ENCODE results near the gene MBNL2.

Gene MBNL2

DNA sequence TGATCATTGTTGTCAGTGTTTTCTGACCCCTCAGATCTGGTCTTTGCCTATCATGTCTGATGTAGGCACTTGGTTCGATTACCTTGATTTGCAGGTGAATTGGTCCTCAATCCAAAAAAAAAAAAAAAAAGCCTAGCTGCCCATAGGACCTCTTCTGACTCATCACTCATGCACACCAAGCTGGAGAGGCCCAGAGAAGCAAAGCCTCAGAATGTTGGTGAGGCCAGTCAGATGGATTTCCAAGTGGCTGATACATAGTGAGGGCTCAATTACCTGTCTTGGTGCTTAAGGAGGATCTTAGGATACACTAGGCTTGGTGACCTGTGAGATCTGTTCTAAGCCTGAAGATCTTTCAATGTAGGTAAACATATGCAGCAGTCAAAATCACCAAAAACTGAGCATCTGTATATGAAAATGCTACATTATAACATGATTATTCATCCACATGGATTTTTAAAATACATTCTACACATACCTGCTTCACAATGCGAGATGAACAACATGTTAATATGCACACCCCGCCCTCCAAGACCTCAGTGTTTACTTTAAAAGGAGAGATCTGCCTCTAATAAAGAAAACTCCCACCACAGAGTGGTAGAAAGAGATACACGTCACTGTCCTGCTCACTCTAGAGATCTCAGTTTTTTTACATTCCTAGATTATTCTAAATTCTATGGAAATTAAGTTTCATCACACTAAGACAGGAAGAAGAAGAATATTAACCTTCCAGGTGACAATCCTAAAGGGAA is 132.0 kb downstream of the MBNL2 start:
- DNase-seq: no peak

DNA sequence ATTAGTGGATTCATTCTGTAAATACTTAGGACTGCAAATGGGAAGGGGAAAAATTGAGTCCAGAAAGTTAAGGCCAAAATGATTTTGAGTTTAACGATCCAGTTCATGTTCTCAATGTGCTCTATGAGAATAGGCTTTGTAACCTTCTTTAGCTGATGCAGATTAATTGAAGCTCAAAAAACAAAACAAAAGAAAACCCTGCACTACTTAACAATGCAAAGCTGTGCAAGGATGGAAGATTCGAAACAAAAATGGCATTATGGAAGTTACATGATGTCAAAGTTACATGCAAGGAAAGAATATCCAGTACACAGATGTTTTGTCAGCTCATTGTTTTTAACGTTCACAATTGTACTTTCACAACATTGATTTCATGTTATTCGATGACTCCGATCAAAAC is 132.7 kb downstream of the MBNL2 start:
- DNase-seq: no peak

DNA sequence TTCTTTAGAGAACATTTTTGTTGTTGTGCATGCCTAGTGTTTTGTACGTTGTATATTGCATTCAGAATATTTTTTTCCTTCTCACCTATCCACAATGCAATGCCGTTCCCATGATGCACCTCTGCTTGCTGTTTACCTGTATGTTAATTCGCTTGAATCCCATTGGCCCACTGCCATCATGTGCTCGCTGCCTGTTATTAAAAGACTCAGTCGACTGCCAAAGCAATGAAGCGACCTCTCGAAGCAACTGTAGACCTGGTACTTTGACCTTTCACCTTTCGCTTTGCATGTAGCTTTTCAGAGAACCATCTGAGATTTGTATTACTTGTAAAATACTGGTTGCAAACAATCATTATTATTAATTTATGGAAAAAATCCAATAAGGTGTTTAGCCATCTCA is 134.5 kb downstream of the MBNL2 start:
- DNase-seq: no peak

DNA sequence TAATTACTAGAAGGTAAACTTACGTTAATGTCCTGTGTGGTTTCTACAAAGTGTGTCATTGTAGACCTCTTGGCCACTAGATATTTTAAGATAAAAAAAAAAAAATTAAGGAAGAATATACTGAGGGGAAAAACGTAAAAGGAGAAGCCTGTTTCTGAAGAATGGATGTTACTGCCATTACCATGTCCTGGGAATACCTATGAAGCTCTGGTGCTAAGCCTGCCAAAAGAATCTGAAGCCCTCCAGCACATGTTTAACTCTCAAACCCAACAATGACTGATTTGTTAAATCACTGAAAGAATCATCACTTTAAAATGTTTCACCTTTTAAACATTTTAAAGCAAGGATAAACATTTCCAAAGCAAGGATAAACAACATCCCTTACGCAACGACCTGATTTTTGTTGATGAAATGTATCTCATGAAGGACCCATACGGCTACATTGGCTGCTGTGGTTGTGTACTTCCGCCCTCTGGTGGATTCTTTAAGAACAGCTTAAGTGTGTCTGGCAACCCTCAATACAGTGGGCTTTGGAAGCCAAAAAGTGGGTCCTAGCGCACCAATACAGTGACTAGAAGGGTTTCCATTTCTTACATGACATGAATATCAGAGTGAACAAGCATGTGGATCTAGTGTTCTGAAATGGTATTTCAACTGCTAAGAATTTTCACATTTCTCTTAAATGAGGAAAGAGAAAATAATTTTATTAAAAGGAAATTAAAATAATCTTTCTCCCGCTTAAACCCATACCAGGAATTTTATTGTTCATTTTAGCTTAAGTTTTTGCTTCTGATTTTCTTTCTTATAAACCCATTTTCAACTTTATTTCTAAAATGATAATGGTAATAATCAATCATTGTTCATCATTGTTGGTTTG is 137.3 kb downstream of the MBNL2 start:
- DNase-seq: peak; percentile 52

DNA sequence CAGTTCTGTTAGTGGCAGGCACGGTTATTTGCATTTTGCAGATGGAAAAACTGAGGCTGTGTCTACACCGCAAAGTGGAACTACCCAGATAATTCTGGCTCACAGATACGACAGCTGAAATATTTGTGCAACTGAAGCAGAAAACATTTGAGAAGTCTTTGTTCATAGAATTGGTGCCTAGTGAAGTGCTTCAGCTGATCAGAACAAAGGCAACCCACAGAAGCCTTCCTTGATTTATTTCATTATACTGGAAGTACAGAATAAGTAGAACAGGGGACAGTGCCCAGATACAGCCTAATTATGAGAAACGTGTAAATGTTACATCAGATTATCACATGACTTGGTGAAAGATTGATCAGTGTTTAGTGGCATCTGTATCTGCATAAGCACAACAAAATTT is 138.5 kb downstream of the MBNL2 start:
- no peak for DNase-seq

DNA sequence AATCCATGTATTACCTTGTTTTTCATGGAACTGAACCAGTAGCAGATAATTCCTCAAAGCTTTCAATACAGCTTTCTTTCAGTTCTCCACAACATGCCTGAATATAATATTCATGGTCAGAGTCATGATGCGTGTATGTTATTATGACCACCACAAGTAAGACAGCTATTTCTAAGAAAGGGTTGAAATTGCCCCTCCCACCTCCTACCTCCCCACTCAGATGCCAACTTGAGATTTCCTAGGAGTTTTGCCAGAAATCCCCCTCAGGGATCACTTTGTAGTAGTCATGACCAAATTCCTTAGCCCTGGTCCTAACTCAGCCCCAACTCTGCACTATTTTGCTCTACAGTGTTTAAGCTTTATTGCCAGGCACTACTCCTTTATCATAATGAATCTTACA is 141.9 kb downstream of the MBNL2 start:
- DNase-seq: no peak

DNA sequence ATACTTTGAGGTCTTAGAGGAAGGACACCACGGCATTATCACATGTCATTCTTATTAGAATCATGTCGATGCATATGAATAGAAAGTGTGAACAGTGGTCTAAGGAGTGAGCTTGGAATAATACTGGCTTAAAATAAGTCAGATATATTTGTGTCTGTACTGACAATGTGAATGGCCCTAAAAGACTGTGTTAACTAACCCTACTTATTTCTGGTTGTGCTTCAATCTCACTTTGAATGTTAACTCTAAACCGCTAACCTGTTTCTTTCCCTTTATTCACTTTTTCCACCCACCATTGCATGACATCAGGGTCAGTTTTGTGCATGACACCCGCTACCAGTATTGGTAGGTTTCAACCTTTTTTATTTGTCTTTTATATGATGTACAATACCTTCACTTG is 142.7 kb downstream of the MBNL2 start:
- DNase-seq: no peak

DNA sequence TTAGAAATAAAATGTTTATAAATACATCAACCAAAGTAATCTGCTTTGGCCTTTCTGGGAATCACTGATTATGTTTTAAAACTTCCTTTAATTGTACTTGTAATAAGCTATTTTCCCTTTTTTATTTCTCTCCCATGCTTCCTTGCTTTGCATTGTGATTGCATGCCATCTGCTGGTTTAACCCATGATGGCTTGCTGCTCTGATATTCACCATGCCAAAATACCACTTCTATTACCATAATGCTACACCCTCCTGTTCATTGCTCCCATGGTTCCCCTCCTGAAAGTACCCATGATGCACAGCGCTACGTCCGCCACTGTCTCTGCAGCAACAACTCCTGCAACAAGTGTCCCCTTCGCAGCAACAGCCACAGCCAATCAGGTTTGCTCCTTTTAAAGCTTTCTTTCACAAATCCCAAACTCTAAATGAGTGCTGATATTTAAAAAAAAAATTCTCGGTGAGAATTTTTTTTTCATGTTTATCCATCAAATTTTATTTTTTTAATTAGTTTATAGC is 144.1 kb downstream of the MBNL2 start:
- DNase-seq: no peak

DNA sequence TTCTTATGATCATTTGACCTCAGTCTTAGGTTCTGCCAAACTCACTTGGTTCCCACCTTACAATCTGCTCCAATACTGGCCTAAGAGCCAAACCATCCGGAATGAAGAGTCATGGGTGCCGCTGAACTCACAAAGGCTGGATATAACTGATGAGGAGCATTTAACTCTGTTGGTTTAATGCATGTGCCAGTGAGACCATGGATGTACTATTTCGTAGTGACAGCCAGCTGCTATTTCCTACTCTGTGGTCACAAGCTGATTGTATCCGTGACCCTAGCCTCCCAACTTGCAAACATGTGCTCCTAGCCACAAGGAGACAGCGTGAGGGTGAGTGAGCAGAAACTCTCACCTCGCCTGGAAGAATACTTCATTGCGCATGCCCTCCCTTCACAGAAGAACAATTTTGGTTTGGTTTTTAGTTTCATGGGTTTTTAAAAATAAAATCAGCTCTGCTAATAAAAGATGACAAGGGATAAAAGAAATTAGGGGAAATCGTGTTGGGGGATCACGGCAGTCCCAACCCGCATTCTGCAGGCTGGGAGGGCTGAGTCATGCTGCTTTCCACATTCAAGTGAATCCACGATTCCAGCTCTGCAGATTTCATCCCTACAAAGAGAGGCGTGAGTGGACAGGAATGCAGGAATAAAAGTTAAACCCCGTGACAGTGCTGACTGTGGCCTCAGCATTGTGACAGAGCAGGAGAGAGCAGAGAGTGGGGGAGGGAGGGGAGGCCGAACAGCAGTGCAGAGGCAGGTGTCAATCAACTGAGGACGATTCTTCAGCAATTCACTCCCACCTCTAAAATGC is 145.1 kb downstream of the MBNL2 start:
- DNase-seq: no peak

DNA sequence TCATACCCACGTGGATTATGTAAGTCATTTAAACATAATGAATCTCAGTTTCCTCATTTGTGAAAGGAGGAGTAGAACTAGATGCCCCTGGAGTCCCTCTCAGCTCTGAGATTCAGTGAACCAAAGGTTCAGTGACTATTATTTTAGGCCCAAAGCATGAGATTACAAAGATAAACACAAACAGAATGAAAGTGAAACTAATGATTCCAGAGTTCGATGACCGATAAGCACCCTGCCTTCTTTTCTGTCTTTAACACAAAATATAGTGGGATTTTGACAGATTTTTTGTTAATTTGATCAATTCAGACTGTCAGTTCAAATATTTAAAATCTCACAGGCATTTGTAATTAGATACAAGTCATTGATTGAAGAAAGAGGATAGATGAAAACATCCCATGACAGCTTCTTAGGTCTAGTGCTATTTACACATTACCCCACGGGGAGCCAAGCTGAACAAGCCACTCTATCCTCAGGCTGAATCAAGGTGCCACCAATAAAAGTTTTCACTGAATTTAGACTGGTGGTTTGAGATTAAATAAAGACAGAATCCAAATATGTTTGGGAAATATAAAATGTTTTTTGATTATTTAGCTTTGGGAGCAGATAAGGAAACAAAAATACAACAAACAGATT is 147.2 kb downstream of the MBNL2 start:
- DNase-seq: no peak

DNA sequence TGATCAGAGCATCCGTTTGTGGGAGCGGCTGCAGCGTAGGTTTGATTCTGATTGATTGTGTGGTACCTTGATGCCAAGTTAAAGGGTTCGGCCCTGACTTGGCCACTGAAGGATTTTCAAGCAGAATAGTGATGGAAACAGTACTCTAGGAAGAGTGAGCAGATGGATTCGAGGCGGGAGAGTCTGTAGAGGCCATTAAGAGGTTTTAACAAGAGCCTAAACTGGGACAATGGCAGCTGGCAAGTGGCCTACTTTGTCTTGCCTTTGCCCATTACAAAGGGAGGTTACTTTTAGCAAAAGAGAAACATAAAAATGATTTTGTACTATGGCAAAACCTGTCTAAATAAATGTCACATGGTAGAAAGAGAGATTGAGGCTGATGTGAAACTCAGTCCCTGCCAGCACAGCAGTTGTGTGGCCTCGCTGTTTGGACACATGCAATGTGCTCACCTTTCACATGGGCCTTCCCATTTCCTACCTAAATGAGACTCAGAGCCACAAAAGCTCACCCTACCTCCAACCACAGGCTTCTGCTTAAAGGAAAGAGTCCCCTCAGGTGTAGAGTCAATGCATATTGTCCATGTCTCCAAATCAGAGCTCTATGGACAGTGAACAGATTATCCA is 149.5 kb downstream of the MBNL2 start:
- DNase-seq: no peak

DNA sequence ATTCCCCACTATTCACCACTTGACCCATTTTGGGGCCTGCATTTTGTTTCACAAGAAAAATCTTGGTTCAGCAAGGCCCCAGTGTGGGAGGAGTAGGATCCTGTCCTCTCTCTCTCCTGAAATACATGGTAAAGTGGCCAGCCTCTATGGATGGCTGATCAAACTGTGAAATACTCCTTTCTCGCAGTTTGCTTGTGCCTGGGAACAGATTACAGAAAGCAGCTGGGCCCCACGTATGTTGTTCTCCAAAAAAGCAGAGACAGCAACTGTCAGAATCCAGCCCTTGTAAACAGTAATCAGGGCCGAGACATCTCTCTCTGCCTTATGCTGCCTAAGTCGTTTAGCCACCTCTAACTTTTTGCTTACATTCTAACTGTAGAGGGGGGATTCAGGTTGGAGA is 150.8 kb downstream of the MBNL2 start:
- DNase-seq: no peak

DNA sequence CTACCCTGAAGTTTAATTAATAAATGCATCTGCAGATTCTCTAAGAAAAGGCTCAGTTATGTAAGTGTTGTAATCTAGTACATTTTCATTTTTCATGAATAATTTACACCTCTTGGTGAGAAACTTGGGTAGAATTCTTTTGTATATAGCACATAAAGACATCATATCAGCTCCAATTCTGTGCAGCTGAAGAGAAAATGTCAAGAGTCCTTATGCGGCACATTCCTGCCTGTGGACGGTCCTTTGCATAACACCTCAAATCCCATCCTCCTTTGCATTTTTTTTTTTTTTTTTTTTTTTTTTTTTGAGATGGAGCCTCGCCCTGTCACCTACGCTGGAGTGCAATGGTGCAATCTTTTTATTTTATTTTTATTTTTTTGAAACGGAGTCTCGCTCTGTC is 151.7 kb downstream of the MBNL2 start:
- DNase-seq: no peak

DNA sequence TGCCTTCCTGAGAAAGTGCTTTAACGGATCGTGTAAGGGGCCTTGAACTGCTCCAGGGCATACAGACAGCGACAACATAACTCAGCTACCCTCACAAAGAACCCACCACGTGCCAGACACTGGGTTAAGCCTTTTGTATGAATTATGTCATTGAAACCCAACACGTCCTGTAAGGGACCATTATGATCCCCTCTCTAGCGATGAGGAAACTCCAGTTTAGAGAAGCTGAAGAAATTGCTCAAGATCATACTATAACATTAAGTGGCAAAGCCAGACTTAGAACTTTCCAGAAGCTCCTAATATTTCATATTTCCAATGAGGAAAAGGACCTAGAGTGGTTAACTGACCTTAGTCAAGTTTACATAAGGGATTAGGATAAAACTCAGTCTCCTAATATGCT is 154.8 kb downstream of the MBNL2 start:
- no peak for DNase-seq

DNA sequence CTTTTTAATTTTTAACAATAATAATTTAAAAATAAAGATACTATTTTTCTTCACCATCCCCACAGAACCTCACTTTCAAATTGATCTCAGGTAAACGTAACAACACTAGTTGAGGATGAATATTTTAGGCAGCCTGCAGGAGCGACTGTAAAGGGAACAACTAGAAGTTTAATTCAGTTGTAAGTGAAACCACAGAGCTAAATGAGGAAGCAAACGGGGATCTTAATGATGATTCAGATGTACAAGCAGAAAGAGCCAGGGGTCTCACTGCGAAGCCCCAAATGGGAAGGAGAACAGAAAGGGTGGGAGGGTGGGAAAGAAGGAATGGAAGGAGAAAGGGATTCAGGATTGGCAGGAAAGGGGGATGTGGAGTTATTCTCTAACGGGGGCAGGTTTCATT is 157.3 kb downstream of the MBNL2 start:
- no peak for DNase-seq

DNA sequence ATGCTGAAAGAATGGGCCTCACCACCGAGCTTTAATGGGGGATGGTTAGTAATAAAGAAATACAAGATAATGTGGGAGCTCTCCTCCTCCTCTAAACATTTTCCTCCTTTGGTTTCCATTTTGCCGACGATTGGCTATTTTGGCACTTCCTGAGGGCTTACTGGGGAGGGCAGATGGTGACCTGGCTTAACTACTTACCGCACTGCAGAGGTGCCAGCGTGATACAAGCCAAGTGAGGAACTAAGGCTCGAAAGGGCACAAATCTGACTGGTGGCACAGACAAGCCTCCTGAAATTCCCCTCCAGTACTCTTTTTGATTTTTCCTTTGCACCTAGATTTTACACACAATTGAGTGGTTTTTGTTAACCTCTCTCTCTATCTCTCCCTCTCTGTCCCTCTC is 158.6 kb downstream of the MBNL2 start:
- DNase-seq: no peak

DNA sequence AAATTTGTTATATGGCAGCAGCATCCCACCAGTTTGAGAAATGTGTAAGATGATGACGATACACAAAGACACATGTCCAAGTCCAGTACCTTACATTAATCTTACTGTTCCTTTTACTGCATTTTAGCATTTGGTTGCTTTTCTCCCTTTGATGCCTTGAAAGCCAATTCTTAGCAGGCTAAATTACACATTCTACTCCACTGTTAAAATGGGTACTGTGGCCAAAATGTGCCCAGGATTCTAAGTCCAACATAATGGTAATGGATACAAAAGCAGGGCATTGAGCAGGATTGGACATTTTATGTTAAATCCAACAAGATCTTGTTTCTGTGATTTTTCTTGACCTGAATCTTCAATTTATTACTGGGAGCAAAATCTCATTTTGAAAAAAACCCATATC is 159.1 kb downstream of the MBNL2 start:
- DNase-seq: no peak

DNA sequence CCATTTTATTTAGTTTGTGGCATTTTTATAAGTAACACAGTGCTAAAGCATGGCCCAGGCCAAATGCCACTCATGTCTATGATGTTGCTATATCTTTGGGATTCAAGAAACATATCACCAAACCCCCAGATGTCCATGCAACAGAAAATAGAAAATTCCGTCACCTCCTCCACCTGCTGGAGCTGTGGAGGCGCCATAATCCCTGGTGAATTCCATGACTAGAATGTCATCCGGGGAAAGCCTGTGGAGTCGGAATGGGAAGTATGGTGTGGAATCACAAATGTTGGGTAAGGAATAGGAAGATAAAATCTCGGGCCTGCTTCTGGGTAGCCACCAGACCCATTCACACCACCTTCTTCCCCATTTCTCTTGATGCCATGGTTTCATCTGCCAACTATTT is 160.1 kb downstream of the MBNL2 start:
- DNase-seq: no peak

DNA sequence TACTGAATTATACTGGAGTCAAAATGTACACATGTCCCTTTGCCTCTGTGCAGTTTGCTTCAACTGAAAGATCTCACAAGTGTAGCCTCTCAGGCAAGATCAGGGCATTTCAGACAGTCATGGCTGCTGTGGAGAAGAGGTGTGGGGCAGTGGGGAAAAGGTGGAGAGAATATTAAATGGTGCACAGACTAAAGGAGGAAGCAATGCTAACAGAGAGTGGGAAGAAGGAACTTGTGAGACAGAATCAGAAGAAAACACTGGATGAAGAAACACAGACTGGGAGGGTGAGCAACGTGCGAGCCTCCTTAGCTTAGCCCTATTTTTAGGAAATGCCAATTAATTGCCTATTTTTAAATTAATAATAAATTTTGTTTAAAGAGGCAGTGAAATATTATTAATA is 162.2 kb downstream of the MBNL2 start:
- no peak for DNase-seq

DNA sequence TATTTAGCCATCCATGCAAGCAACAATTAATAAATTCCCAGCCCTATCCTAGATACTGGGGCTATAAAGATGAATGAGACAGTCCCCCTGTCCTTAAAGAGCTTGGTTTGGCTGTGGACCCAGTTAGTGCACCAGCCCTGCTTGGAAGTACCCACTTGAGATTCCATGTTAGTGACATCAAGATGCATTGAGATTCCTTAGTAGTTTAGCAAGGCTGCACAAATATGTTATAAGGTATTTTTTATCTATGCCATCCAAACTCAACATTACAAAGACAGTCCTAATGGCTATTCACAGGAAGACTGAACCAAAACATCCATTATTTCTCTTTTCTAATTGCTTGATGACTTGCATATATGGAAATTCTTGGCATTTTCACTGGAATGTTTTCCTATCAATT is 163.0 kb downstream of the MBNL2 start:
- no peak for DNase-seq

DNA sequence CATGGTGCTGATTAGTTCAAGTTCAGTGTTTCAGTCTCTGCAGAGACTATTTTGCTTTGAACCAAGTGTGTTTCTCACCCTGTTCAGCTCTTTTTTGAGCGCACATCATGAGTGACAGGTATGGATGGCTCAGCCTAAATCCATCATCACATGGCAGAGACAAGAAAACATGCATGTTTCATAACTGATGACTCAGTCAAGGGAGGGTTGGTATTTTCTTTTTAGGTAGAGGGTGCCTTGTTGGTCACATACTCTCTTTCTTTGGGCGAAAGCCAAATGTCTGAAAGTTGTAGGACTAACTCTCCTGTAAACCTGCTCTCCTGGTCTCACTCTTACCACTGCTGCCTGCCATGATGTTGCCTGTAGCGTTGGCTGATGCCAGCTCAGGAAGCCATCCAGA is 163.7 kb downstream of the MBNL2 start:
- no peak for DNase-seq

DNA sequence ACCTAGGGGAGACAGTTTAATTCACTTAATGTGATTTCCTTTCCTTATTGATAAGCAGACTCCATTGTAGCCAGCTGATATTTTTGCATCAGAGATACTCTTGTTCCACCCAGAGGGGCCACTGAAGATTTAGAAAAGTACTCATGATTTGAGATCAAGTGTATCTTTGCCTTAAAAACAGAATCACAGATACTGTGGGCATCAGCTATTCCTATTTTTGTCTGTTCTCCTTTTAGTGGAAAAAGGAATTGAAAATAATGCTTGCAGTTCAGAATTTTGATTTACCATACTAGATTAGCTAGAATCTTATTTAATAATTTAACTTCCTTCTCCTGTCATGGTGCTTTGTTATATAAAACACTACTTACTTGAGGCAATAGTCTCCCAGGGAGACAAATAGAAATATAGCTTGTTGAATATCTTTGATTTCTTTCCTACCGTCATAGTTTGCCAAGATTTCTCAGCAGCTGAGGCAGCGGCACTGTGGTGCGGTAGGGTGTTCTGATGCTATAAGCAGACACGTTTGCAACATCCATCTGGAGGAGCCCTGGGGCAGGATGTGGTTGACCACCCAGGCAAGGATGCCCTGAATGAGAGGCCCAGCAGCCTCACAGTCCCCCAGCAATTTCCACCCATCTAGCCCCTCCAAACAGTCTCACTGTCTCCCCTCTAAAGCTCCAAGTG is 164.8 kb downstream of the MBNL2 start:
- no peak for DNase-seq

Data from DMS153 (cell line).